GM21515 (cell line): ENCODE results near the gene PHAF1.
A peak's percentile ranks its signal among the peaks of the same experiment; 100 is the strongest.

Source experiments
- ATAC-seq: cut with Tn5 transposase; IDR thresholded peaks from one replicate; pipeline ENCODE4 v1.9.1; 2021; ENCODE audit not compliant: unreplicated experiment

Gene PHAF1

GRCh38 chr16:67177743-67178699 lies 68.3 kb downstream of the PHAF1 start:
- ATAC-seq = no peak

DNA sequence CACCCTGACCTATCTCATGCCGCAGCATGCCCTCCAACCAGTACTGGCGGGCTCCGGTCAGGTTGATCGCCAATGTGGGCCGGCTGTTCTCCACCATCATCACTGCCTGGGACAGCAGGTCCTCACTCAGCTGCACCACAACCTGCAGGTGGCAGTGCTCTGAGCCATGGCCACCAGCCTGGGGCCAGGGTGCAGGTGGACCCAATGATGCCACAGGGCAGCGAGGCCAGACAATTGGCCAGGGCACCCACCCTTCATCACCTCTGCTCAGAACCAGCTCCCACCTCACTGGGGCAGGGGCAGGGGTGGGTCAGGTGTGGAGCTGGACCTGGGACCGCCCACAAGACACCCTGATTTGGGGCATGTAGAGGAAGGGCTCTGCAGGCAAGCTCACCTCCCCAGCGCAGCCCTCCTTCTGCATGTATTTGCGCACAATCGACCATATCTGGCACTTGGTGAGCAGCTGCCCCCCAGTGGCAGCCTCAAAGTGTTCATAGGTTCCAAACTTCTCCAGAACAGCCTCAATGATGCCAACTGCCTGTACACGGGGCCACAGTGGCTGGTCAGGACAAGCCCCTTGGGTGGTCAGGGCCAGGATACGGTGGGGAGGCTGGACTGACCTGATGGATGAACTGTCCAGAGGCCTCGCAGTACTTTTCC lies 69.8 kb downstream of the PHAF1 start:
- ATAC-seq = no peak

DNA sequence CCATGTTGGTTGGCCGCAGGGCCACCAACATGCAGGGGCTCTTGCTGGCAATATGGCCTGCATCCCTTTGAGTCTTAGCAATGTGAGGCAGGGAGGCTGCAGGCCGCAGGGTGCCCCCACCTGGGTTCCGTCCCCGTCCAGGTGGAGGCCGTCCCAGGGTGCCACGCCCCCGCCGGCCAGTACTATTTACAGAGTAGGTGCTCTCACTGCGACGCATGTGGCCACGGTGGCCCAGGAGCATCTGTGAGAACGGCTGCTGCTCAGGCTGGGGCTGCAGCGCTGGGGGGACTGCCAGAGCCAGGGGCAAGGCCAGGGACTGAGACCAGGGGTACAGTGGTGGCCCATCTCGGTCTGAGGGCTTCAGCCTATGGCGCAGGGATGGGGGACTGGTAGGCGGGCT lies 70.4 kb downstream of the PHAF1 start:
- ATAC-seq = no peak

DNA sequence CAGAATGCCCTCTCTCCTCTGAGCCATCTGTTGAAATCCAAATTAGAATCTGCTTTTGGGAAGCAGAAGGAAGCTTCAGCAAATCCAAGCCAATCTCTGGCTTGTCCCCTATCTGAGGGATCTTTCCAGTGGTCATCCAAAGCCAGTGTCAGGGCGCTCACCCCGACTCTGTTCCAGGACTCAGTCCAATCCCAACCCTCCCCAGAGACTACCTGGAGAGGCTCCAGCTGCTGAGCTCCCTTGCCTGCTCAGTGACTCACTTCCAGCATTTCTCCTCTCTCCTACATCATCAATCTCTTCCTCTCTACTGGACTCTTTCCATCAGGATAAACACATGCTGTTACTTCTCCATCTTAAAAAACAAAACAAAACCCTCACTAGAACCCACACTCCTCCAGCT lies 71.6 kb downstream of the PHAF1 start:
- ATAC-seq = no peak

DNA sequence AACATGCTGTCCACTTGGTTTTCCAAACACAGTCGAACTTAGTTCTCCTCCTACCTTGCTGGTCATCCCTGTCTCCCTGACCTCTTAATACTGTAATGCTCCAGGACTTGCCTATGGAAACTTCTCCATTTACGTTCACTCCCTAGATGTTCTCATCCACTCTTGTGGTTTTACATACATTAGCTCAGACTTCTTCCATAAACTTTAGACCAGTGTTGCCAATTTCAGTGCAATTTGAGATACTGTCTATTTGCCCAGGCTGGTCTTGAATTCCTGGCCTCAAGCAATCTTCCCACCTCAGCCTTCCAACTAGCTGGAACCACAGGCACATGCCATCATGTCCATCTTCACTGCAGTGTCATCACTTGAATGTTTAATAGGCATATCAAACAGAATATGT lies 72.5 kb downstream of the PHAF1 start:
- ATAC-seq = no peak

GRCh38 chr16:67183284-67183626 lies 73.5 kb downstream of the PHAF1 start:
- no peak for ATAC-seq

- ATAC-seq = peak; percentile 91
Observed at GRCh38 chr16:67183627-67184452, 74.1 kb downstream of the PHAF1 start, which contains the start of gene MATCAP1. Gene MATCAP1 (minus strand): TSS chr16:67183963. CDS start chr16:67180610, 3,353 bp downstream.

GRCh38 chr16:67184453-67184994 lies 74.8 kb downstream of the PHAF1 start:
- ATAC-seq = peak; percentile 12

DNA sequence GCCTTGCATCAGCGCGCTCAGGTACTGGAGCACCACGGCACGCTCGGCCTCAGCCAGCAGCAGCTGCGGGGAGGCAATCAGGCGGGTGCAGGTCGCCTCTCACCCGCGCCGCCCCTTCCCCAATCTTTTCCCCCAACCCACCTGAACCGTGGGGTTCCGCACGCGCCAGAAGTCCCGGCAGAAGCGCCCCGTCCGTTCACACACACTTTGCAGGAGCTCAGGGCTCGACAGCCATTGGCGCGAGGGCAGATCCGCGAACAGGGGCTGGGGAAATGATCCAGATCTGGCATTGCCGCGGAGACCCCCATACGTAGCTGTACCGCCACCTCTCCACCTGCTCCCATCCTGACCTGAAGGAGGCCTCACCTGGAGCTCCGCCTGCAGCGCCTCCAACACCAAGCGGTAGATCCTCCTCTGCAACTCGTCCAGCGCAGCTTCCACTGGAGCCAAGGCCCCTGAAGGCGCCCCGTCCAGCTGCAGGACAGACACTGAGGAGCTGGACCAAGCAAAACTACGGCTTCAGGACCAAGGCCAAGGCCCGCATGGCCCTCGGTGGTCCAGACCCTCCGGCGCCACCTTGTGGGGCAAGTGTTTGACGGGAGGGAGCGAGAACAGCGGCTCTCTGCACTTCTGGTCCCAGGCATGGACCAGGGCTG lies 75.4 kb downstream of the PHAF1 start:
- ATAC-seq = no peak

DNA sequence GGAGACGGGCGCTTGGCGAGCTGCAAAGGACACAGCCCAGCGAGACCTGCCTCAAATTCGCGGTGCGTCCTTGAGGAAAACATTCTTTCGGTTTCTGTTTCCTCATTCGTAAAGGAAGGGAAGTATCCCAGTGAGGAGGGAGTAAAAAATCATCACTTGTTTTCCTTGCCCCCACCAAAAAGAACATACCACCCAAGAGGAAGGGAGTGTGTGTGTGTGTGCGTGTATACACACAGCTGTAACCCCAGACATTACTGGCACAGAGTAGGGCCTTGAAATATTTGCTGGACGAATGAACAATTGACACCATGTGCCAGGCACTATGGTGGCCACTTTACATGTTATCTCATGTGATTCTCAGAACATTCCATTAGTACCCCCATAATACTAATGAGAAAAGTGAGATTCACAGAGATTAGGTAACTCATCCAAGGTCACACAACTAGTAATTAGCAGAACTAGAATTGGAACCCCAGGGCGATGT lies 76.0 kb downstream of the PHAF1 start:
- ATAC-seq = no peak

GRCh38 chr16:67186550-67186950 lies 76.8 kb downstream of the PHAF1 start:
- no peak for ATAC-seq

DNA sequence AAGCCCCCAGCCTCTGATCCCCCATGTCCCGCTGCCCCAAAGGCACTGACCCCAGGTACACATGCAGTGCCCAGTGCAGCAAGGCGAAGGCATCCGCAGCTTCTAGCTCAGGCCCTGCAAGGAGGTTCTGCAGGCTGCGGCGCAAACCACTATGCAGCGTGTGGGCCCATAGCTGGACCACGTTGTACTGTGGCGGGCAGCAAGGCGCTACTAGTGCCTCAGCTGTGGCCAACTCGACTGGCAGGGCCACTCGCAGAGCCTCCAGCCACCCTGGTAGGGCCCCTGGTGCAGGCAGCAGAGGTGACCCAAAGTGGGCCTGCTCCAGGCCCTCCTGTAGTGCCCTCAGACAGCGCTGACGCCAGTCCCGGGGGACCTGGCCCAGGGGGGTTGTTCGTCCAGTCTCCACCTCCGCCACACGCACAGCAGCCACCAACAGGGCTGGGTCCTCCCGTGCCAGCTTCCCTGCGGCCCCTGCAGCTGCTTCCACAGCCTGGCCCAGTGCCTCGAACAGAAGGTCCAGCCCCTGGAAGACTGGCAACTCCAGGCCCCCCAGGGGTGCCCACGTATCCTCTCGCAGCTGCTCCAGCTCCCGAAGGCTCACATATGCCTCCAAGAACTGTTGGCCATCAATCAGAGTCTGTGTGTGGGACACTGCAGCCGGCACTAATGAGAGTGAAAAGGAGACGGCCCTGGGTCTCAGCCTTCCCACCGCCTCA lies 77.6 kb downstream of the PHAF1 start:
- no peak for ATAC-seq

DNA sequence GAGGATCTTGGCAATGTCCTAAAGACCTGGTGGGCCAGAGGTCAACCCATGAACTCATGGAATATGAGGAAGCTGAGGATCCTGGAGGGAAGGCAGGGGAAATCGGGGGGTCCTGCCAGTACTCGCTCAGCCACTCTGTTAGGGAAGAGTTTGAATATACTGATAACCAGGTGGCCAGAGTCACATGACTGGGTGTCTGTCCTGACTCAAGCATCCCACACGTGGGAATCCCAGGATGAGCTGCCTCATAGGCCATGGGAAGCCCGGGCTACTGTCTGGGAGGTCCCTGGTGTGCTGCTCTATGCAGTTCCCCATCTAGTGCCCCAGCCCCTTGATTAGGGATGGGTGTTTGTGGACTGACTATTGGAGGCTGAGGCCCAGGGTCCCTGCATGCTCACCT lies 78.6 kb downstream of the PHAF1 start:
- no peak for ATAC-seq

- no peak for ATAC-seq
Observed at GRCh38 chr16:67188798-67189197, 79.1 kb downstream of the PHAF1 start.

DNA sequence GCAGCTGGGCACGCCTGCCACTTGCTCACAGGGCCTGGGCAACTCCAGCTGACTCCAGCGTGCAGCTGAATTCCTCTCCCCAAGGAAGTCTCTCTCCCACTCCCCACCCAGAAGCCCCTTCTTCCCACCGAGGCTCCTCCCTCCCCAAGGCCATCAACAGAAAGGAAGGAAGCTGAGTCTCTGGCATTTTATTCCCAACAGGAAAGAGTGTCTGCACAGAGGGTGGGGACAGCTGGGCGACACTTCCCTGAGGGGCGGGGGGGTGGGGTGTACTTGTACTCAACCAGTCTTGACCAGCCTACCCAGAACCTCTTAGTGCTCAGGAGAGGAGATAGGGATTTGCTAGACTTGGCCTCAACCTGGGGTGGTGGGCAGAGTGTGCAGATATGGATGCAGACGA lies 80.3 kb downstream of the PHAF1 start, which contains the start of gene EXOC3L1:
EXOC3L1 (minus strand) TSS at position 96 of the 400 bp plus-strand sequence. CDS start 460 bp downstream, outside the sequence.
- ATAC-seq = no peak

GRCh38 chr16:67190448-67191399 lies 81.0 kb downstream of the PHAF1 start:
- ATAC-seq = no peak

GRCh38 chr16:67191411-67191994 lies 81.8 kb downstream of the PHAF1 start:
- no peak for ATAC-seq
